ENCODE results near the gene SEPTIN10.
"Not testable (repeated sequence)": the region's sequence is repeated elsewhere in the genome, so short reads cannot be mapped to it uniquely, and the experiment has no call there.

SEPTIN10 gene

DNA sequence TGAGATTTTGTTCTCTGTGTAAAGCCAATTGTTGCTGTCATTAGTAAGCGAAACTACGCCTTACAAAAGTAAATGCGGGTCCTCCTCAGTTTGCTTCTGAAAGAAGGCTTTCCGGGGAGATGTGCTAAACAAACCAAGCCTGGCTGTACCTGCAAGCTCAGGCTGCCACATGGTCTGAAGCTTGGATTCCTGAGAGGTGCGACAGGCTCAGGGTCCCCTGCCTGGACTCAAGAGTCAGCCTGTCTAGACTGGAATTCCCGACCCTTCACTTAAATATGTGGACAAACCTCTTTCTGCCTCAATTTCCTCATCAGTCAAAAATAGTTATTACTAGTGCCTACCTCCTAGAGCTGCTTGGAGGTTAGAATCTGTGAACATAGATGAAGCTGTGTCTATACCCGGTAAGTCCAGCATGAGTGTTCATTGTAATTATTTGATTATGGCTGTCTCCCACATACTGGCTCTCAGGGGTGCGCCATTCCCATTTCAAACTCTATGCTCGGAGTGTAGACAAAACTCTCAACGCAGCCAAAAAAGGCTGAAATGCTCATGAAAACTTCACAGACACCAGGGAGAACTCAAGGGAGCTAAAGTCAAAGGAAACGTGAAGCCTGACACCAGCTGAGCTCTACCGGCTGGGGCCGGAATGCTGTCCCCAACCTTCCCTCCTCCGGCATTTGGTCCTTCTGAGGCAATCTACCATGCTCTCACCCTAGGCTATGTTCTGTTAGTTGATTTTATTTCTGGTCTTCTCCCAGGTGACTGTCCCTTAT is 31.8 kb upstream of the SEPTIN10 start:
- no peaks in the 10 kb centered on the region for H3K9me3 ChIP-seq (ENCODE audit: control insufficient read depth, low read length)
- no peak overlapping the region for H3K9ac ChIP-seq (ENCODE audit: low read length)
- no peak for DNase-seq (ENCODE audit: low read depth)
- H3K27me3 ChIP-seq (replicated peaks; ENCODE audit: control insufficient read depth, insufficient read depth, low read length) = no peaks in the 10 kb centered on the region
- H3K4me3 ChIP-seq (ENCODE audit: low read length) = no peak overlapping the region
- peaks cover 42% of the 10 kb centered on the region for H3K4me1 ChIP-seq (ENCODE audit: control insufficient read depth, insufficient read depth, low read length)
- H3K36me3 ChIP-seq (ENCODE audit: control insufficient read depth, insufficient read depth, low read length, severe bottlenecking) = no peaks in the 10 kb centered on the region

DNA sequence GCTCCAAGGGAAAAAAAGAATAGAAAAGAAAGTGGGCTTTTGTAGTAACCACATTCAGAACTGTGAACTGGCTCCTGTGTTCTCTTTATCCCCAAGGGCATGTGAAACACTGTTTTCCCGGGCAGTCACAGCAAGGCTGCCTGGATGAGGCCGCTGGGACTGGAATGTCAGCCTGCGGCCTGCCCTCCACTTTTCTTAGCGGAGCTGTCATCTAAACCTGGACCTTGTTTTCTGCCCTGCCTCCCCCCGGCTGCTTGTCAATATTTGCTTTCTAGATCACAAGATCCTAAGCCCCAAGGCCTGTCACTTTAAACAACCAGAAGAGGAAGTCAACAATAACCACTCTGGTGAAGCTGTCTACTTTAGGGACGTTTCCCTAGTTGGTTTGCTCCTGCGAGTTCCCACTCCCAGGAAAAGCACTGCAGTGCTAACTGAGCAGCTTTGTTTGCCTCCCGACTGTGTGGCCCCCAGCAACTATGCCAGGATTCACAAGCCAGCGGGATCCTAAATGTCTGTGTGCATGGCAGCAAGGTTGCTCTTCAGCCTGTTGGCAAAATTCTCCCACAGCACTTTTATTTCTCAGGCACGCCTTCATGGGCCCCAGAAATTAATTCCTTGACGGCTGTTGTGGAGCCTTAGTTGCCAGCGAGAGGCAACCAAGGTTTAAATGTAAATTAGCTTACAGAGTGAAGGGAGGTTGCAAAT is 31.0 kb upstream of the SEPTIN10 start:
- peak overlapping the region; percentile 82 for H3K9ac ChIP-seq (ENCODE audit: low read length)
- H3K4me3 ChIP-seq (ENCODE audit: low read length) = peak overlapping the region; percentile 63
- H3K9me3 ChIP-seq (ENCODE audit: control insufficient read depth, low read length) = no peaks in the 10 kb centered on the region
- H3K4me1 ChIP-seq (ENCODE audit: control insufficient read depth, insufficient read depth, low read length) = peaks cover 35% of the 10 kb centered on the region
- H3K36me3 ChIP-seq (ENCODE audit: control insufficient read depth, insufficient read depth, low read length, severe bottlenecking) = no peaks in the 10 kb centered on the region
- DNase-seq (ENCODE audit: low read depth) = peak; percentile 28
- no peaks in the 10 kb centered on the region for H3K27me3 ChIP-seq (replicated peaks; ENCODE audit: control insufficient read depth, insufficient read depth, low read length)

DNA sequence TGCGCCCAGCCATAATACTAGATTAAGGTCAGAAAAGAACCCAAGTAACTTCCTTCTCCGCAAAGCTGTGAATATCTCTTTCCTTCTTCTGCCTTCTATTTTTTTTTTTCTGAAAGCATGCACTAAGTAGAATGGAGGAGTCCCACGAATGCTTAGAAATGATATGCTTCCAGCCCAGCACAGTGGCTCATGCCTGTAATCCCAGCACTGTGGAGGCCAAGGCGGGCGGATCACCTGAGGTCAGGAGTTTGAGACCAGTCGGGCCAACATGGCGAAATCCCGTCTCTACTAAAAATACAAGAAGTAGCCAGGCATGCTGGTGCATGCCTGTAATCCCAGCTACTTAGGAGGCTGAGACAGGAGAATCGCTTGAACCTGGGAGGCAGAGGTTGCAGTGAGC is 26.2 kb upstream of the SEPTIN10 start:
- not testable (repeated sequence) for H3K9ac ChIP-seq (ENCODE audit: low read length); H3K27me3 ChIP-seq (replicated peaks; ENCODE audit: control insufficient read depth, insufficient read depth, low read length); H3K9me3 ChIP-seq (ENCODE audit: control insufficient read depth, low read length); H3K36me3 ChIP-seq (ENCODE audit: control insufficient read depth, insufficient read depth, low read length, severe bottlenecking); H3K4me3 ChIP-seq (ENCODE audit: low read length); DNase-seq (ENCODE audit: low read depth)
- H3K4me1 ChIP-seq (ENCODE audit: control insufficient read depth, insufficient read depth, low read length) = peaks cover 37% of the 10 kb centered on the region

DNA sequence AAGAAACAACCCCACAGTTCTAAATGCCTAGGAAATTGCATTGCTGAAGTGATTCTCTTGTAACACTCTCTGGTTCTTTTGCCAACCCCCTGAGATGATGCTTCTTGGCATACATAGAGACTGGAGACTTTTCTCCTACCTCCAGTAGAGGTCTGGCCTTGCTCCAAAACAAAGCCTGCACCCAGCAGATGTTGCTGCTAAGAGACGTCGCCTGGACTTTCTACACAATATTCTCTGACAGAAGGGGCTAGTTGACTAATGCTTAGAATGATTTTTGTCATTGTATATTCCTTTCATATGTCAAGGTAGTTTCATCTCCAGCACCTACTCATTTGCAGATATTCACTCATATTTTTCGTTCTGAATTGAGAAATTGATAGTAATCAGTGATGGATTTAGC is 25.0 kb upstream of the SEPTIN10 start:
- Histone ChIP-seq H3K36me3 (ENCODE audit: control insufficient read depth, insufficient read depth, low read length, severe bottlenecking) (no peaks in the 10 kb centered on the region), H3K9ac (ENCODE audit: low read length) (peak overlapping the region; percentile 52), H3K9me3 (ENCODE audit: control insufficient read depth, low read length) (no peaks in the 10 kb centered on the region), H3K4me1 (ENCODE audit: control insufficient read depth, insufficient read depth, low read length) (peaks cover 27% of the 10 kb centered on the region), H3K4me3 (ENCODE audit: low read length) (no peak overlapping the region), H3K27me3 (replicated peaks; ENCODE audit: control insufficient read depth, insufficient read depth, low read length) (no peaks in the 10 kb centered on the region)
- DNase-seq (ENCODE audit: low read depth) = no peak

DNA sequence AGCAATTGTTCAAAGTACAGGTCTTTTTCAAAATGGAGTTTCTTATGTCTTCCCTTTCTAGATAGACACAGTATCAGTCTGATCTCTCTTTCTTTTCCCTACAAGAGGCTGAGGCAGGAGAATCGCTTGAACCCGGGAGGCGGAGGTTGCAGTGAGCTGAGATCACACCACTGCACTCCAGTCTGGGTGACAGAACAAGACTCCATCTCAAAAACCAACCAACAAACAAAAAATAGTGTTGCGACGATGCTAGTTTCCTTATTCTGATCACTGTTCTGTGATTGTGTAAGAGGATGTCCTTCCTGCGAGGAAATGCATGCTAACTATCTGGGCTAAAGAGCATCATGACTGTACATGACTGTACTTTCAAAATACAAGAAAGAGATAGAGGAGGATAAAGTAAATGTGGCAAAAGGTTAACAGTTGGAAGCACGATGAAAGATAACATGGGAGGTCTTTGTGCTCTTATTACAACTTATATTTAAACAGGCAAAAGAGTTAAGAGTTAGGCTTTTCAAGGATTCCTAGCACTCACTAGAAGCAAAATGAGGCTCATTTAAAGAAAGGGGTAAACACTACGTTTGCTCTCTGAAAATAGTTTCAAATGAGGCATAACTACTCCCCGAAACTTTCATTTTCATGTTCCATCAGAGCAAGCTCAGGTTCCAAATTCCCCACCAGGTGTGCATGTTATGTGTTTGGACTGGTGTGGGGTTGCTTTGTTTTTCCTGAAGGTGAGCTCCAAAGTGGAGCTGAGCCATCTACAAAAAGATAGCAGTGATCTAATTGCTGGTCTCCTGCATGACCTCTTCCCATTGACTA is 24.2 kb upstream of the SEPTIN10 start:
- H3K9ac ChIP-seq (ENCODE audit: low read length) = peak overlapping the region; percentile 52
- DNase-seq (ENCODE audit: low read depth) = peak; percentile 37
- peak overlapping the region; percentile 11 for H3K4me3 ChIP-seq (ENCODE audit: low read length)
- H3K9me3 ChIP-seq (ENCODE audit: control insufficient read depth, low read length) = no peaks in the 10 kb centered on the region
- H3K36me3 ChIP-seq (ENCODE audit: control insufficient read depth, insufficient read depth, low read length, severe bottlenecking) = no peaks in the 10 kb centered on the region
- H3K27me3 ChIP-seq (replicated peaks; ENCODE audit: control insufficient read depth, insufficient read depth, low read length) = no peaks in the 10 kb centered on the region
- peaks cover 27% of the 10 kb centered on the region for H3K4me1 ChIP-seq (ENCODE audit: control insufficient read depth, insufficient read depth, low read length)

DNA sequence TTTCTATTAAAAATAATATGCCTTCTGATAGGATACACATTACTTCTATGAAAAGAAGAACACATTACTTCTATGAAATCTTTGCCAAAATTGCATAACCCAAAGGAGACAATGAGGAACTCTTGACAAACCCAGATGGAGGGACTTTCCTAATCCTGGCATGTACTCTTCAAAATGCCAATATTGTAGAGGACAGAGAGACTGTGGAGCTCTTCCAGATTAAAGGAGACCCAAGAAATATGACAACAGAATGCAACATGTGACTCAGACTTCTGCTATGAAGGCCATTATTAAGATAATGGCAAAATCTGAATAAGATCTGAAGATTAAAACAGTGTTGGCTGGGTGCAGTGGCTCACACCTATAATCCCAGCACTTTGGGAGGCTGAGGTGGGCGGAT is 22.6 kb upstream of the SEPTIN10 start:
- Histone ChIP-seq H3K9ac (ENCODE audit: low read length) (no peak overlapping the region), H3K9me3 (ENCODE audit: control insufficient read depth, low read length) (no peaks in the 10 kb centered on the region), H3K27me3 (replicated peaks; ENCODE audit: control insufficient read depth, insufficient read depth, low read length) (no peaks in the 10 kb centered on the region), H3K36me3 (ENCODE audit: control insufficient read depth, insufficient read depth, low read length, severe bottlenecking) (no peaks in the 10 kb centered on the region), H3K4me3 (ENCODE audit: low read length) (no peak overlapping the region), H3K4me1 (ENCODE audit: control insufficient read depth, insufficient read depth, low read length) (peaks cover 34% of the 10 kb centered on the region)
- DNase-seq (ENCODE audit: low read depth) = no peak

DNA sequence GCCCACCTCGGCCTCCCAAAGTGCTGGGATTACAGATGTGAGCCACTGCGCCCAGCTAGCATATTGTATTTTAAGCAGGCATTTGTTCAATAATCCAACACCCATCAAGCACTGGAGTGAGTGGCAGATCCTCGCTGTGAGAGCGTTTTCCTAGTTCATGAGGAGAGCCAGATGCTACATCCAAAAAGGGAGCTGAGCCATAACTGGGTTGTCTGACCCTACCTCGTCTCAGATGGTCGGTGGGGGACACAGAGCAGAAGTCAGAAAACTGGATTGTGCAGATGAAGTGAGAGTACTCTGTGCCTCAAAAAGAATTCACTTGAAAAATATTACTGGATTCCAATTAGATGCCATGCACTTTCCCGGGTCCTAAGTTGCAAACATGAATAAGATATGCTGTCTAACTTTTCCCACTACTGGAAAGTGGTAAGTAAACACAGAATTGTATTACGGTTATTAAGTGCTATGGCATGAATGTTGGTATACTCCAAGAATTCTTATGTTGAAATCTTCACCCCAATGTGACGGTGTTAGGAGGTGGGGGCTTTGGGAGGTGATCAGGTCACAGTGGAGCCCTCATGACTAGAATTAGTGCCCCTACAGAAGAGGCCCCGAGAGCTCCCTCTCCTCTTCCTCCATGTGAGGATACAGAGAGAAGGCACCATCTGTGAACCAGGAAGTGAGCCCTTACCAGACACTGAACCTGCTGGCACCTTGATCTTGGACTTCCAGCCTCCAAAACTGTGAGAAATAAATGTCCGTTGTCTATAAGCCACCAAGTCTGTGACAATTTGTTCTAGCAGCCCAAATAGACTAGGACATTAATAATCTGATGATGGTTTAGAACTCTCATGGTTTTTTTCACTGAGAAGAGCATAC is 21.9 kb upstream of the SEPTIN10 start:
- peaks cover 34% of the 10 kb centered on the region for H3K4me1 ChIP-seq (ENCODE audit: control insufficient read depth, insufficient read depth, low read length)
- H3K27me3 ChIP-seq (replicated peaks; ENCODE audit: control insufficient read depth, insufficient read depth, low read length) = no peaks in the 10 kb centered on the region
- no peak overlapping the region for H3K4me3 ChIP-seq (ENCODE audit: low read length)
- DNase-seq (ENCODE audit: low read depth) = no peak
- H3K9ac ChIP-seq (ENCODE audit: low read length) = peak overlapping the region; percentile 5
- H3K9me3 ChIP-seq (ENCODE audit: control insufficient read depth, low read length) = no peaks in the 10 kb centered on the region
- H3K36me3 ChIP-seq (ENCODE audit: control insufficient read depth, insufficient read depth, low read length, severe bottlenecking) = no peaks in the 10 kb centered on the region

DNA sequence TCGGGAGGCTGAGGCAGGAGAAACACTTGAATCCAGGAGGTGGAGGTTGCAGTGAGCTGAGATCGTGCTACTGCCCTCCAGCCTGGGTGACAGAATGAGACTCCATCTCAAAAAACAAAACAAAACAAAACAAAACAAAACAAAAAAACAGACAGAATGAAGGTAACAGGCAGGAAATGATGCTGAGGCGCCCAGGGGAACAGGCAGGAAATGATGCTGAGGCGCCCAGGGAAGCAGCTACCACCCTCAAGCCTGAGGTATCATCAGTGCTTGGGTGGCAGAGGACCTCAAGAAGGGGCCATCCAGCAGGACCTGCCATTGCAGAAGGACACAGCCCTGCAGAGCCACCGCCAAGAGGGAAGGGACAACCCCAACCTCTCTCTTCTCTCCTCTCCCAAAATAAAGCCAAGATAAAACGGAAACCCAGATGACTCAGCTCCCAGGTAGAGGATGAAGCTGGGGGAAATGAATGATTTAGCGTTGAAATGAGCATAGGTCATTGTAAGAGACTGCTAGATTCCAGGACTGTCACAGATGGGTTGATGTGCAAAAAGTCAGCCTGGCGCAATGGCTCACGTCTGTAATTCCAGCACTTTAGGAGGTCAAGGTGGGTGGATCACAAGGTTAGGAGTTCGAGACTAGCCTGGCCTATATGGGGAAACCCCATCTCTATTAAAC is 19.7 kb upstream of the SEPTIN10 start:
- no peaks in the 10 kb centered on the region for H3K27me3 ChIP-seq (replicated peaks; ENCODE audit: control insufficient read depth, insufficient read depth, low read length)
- H3K4me1 ChIP-seq (ENCODE audit: control insufficient read depth, insufficient read depth, low read length) = peaks cover 28% of the 10 kb centered on the region
- H3K4me3 ChIP-seq (ENCODE audit: low read length) = no peak overlapping the region
- H3K9ac ChIP-seq (ENCODE audit: low read length) = no peak overlapping the region
- H3K36me3 ChIP-seq (ENCODE audit: control insufficient read depth, insufficient read depth, low read length, severe bottlenecking) = no peaks in the 10 kb centered on the region
- no peaks in the 10 kb centered on the region for H3K9me3 ChIP-seq (ENCODE audit: control insufficient read depth, low read length)
- DNase-seq (ENCODE audit: low read depth) = no peak

DNA sequence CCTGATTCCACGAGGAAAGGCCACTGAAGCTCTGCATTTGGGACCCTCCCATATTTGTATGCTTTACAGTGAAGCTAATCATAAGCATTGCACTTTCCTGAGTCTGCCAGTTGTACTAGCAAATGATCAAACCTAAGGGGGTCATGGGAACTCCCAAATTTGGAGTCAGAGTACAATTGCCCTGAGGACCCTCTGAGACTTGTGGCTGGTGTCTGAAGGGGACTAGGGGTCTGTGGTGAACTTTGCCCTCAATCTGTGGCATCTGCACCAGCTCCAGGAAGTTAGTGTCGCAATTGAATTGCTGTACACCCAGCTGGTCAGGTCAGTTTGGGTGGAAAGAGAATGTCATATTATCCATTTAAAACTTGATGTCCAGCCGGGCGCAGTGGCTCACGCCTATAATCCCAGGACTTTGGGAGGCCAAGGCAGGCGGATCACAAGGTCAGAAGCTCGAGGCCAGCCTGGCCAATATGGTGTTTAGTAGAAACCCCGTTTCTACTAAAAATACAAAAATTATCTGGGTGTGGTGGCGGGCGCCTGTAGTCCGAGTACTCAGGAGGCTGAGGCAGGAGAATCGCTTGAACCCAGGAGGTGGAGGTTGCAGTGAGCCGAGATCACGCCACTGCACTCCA is 18.5 kb upstream of the SEPTIN10 start:
- no peaks in the 10 kb centered on the region for H3K36me3 ChIP-seq (ENCODE audit: control insufficient read depth, insufficient read depth, low read length, severe bottlenecking)
- no peak overlapping the region for H3K9ac ChIP-seq (ENCODE audit: low read length)
- no peak overlapping the region for H3K4me3 ChIP-seq (ENCODE audit: low read length)
- peaks cover 19% of the 10 kb centered on the region for H3K4me1 ChIP-seq (ENCODE audit: control insufficient read depth, insufficient read depth, low read length)
- H3K27me3 ChIP-seq (replicated peaks; ENCODE audit: control insufficient read depth, insufficient read depth, low read length) = no peaks in the 10 kb centered on the region
- DNase-seq (ENCODE audit: low read depth) = no peak
- H3K9me3 ChIP-seq (ENCODE audit: control insufficient read depth, low read length) = no peaks in the 10 kb centered on the region

DNA sequence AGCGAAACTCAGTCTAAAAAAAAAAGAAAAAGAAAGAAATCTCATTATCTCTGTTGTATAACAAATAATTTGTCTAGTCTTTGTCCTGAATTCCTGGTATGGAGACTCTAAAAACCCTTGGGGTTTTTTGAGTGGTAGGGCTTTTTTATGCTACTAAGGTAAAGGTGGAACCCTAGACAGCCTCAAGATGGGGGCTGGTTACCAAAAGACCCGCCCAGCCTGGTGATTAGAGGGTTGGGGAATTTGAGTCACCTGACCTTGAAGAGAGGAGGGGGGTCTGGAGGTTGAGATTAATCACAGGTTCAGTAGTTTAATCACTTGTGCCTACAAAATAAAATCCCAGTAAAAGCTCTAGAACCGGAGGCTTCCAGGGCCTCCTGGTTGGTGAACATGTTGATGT is 18.0 kb upstream of the SEPTIN10 start:
- Histone ChIP-seq H3K9ac (ENCODE audit: low read length) (no peak overlapping the region), H3K4me1 (ENCODE audit: control insufficient read depth, insufficient read depth, low read length) (peaks cover 19% of the 10 kb centered on the region), H3K36me3 (ENCODE audit: control insufficient read depth, insufficient read depth, low read length, severe bottlenecking) (no peaks in the 10 kb centered on the region), H3K27me3 (replicated peaks; ENCODE audit: control insufficient read depth, insufficient read depth, low read length) (no peaks in the 10 kb centered on the region), H3K9me3 (ENCODE audit: control insufficient read depth, low read length) (no peaks in the 10 kb centered on the region), H3K4me3 (ENCODE audit: low read length) (no peak overlapping the region)
- no peak for DNase-seq (ENCODE audit: low read depth)
